Renal cortex interstitium (tissue), 15 donors: ENCODE results near the gene CEP55. TPM values are rescaled to one million over a fixed set of nuclear protein-coding genes. Genes with fewer than 3 reads are reported as not detected.

Experiments
- DNase-seq, 11 donors: peaks; one replicate each; pipeline ENCODE4 v3.0.0-alpha.2; 2013; ENCODE audit warnings: low read depth in 9 of 11, low spot score in 4 of 11; ENCODE audit errors: extremely low read depth in 1 of 11
- long read RNA-seq, 16 experiments: transcript quantifications; one replicate each; lab custom pipeline, GENCODE V29; 2026
- polyA plus RNA-seq, 3 donors: library from polyadenylated mRNA; unstranded; fragments of 120-200 nt; gene quantifications; one replicate each; pipeline ENCODE4 v1.2.1, GENCODE V29; 2013; ENCODE audit not compliant: insufficient read length in 3 of 3

Gene CEP55
- polyA plus RNA-seq, result 10 to 100 TPM; 12.2 to 18.2 (median 16.9) TPM
- long read RNA-seq, donor 1, partial matches to known transcripts, result 6 of 6 reads
- long read RNA-seq, donor 1, other reads (novel, unspliced or antisense), result 0 of 6 reads
- long read RNA-seq, donor 2, partial matches to known transcripts, result 0 of 1 reads
- long read RNA-seq, donor 2, other reads (novel, unspliced or antisense), result 0 of 1 reads
- long read RNA-seq, donor 3, partial matches to known transcripts, result 0 of 2 reads
- long read RNA-seq, donor 3, other reads (novel, unspliced or antisense), result 0 of 2 reads
- long read RNA-seq, donor 4, partial matches to known transcripts, result 0 of 1 reads
- long read RNA-seq, donor 4, other reads (novel, unspliced or antisense), result 0 of 1 reads
- long read RNA-seq, donor 5, result 0 reads
- long read RNA-seq, donor 6, partial matches to known transcripts, result 6 of 9 reads
- long read RNA-seq, donor 6, other reads (novel, unspliced or antisense), result 0 of 9 reads
- long read RNA-seq, donor 7, partial matches to known transcripts, result 6 of 8 reads
- long read RNA-seq, donor 7, other reads (novel, unspliced or antisense), result 0 of 8 reads
- long read RNA-seq, donor 8, partial matches to known transcripts, result 7 of 8 reads
- long read RNA-seq, donor 8, other reads (novel, unspliced or antisense), result 0 of 8 reads
- long read RNA-seq, donor 9, partial matches to known transcripts, result 13 of 13 reads
- long read RNA-seq, donor 9, other reads (novel, unspliced or antisense), result 0 of 13 reads
- long read RNA-seq, donor 10, partial matches to known transcripts, result 7 of 8 reads
- long read RNA-seq, donor 10, other reads (novel, unspliced or antisense), result 0 of 8 reads
- long read RNA-seq, donor 11, partial matches to known transcripts, result 5 of 5 reads
- long read RNA-seq, donor 11, other reads (novel, unspliced or antisense), result 0 of 5 reads
- long read RNA-seq, donor 12, partial matches to known transcripts, result 7 of 10 reads
- long read RNA-seq, donor 12, other reads (novel, unspliced or antisense), result 0 of 10 reads
- long read RNA-seq, donor 13, result 0 reads
- long read RNA-seq, donor 14, partial matches to known transcripts, result 0 of 2 reads
- long read RNA-seq, donor 14, other reads (novel, unspliced or antisense), result 0 of 2 reads
- long read RNA-seq, donor 15, partial matches to known transcripts, result 0 of 2 reads
- long read RNA-seq, donor 15, other reads (novel, unspliced or antisense), result 0 of 2 reads
- long read RNA-seq, donor 16, partial matches to known transcripts, result 15 of 18 reads
- long read RNA-seq, donor 16, other reads (novel, unspliced or antisense), result 0 of 18 reads

DNA sequence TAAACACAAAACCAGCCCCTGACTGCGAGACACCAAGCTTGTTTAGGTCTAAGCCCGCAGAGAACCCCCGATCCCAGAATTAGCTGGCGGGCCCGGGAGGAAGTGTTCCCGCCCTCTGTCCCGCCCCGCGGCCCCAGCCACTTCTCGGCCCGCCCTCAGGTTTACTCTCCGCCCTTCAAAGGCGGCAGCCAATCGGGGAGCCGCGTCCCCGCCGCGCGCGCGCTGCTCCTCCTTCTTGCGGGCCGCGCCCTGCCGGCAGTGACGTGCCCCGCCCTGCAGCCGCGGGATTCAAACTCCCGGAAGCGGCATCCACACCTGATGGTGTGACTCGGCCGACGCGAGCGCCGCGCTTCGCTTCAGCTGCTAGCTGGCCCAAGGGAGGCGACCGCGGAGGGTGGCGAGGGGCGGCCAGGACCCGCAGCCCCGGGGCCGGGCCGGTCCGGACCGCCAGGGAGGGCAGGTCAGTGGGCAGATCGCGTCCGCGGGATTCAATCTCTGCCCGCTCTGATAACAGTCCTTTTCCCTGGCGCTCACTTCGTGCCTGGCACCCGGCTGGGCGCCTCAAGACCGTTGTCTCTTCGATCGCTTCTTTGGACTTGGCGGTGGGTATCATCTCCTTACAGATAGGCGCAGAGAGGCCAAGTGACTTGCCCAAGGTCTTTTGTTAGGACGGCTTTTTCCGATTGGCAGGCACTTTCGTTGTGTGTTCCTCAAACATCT, at the start of gene CEP55:
TSS of gene CEP55 (plus strand) at position 291 of the 720 bp plus-strand sequence. CDS start 3,440 bp downstream, outside the sequence.
- peak; percentile 71 to 93 (median 91) for DNase-seq

DNA sequence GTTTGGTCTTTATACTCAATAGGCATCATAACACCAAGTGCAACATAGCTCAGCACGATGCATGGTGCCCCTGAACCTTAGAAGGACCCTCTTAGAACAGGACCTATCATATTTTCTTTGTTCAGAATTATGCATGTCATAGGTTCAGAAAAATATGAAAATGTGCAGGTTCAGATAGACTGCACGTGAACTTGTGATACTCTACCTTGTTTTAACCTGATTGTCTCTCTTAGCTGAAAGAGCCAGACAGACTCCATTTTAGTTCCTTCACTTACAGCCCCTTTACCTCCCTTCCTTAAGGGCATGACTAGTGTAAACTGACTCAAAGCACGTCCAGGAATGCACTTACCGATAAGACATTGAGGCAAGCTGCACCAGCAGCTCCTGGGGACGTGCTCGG, 49.4 kb upstream of the CEP55 start:
- no peak for DNase-seq

DNA sequence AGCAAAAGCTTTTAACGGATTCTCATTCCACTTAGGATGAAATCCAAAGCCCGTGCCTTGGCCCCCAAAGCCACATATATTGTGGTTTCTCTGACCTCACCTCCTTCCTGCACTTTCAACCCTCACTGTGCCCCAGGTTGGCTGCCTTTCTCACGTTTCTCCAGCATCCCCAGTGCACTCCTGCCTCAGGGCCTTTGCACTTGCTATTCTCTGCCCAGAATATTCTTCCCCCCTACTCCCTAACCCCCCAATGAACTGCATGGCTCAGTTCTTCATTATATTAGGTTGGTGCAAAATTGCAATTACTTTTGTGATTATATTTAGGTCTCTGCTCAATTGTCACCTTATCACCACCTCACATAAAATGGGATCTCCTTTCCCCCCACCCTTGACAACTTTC, 48.4 kb upstream of the CEP55 start:
- no peak for DNase-seq

DNA sequence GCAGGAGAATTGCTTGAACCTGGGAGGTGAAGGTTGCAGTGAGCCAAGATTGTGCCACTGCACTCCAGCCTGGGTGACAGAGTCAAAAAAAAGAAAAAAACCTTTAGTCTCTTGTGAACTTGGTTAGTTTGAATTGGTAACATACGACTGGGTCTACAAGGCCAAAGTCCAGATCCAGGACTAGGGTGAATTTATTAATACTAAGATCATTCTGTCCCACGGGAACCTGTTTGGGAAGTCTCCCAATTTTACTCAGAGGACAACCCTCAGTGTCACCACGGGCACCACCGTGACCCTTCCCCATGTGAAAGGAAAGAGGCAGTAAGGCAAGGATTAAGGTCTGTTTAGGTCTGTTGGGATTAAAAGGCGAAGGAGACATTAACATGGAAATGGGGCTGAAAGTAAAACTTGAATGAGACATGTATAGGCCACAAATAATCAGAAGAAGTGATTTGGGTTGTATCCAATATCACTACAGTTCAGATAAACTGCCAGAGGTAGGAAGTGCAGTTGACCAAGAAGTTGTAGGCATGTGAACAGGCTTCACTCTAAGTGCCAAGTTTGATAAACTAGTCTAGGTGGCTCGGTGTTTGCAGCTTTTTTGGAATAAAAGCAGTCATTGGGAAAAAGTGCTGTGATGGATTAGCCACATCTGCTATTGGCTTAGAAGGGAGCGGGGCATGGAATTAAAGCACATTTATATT, 45.0 kb upstream of the CEP55 start:
- no peak for DNase-seq

DNA sequence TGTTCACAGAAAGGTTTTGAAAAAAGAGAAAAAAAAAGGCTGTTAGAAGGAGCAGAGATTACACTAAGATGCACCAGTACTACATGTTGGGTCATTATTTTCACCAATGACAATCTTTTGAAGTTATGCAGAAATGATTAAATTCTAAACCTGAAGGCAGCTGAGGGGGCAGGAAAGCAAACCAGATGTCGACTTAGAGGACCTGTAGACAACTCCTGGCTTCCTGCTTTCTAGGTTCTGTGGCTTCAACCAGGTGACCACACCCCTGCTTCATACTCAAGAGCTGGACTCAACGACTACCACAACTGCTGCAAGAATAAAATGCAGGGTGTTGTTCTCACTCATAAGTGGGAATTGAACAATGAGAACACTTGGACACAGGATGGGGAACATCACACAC, 44.3 kb upstream of the CEP55 start:
- DNase-seq, result no peak

DNA sequence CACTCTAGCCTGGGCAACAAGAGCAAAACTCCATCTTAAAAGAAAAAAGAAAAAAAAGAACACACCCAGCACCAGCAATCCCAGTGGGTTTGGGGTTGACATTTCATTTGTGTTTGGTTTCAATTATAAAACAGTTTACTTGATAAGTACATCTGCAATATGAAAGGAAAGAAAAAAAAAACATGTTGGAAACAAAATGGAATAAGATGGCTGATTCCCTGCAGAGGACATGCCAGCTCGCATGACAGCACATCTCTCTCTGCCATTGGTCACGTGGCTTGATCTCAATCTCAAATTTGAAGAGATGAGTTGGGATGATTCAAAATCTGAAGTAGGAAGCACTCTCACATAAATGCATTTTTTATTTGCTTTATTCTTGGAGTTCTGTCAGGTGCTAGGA, 42.3 kb upstream of the CEP55 start:
- DNase-seq, result no peak

DNA sequence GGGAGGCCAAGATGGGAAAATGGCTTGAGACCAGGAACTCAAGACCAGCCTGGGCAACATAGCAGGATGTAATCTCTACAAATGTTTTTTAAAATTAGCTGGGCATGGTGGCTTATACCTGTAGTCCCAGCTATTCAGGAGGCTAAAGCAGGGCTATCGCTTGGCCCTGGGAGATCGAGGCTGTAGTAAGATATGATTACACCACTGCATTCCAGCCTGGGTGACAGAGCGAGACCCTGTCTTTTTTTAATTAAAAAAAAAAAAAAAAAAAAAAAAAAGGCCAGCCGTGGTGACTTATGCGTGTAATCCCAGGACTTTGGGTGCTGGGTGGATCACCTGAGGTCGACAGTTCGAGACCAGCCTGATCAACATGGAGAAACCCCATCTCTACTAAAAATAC, 41.7 kb upstream of the CEP55 start:
- no peak for DNase-seq

DNA sequence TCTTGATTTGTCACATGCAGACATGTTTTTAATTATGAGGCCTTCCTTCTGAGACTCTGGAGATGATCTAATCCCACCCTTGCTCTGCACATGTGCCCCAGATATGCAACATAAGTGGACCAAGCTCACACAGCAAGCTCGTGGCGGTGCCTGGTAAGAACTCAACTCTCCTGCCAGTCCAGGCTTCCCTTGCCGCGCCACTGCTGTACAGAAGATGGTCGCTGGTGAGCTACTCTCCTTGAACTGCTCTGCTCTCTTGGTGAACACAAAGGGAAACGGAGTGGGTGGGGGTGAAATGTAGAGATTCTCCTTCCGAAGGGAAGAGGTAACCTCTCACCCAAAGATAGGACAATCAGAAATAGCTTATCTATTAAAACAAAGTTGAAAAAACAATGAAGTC, 39.9 kb upstream of the CEP55 start:
- no peak for DNase-seq

DNA sequence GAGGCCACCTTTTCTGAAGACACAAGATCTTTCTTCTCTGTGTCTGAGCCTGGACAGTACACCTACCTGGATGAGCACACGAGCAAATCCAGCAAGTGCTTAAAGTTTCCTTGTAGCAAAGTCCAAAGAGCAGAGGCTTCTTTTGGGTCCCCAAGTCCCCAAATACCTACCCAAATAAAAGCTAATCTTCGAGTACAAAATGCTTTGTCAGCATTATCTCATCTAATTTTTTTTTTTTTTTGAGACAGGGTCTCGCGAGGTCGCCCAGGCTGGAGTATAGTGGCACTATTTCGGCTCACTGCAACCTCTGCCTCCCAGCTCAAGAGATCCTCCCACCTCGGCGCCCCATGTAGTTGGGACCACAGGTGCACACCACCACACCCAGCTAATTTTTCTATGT, 38.9 kb upstream of the CEP55 start:
- no peak for DNase-seq

DNA sequence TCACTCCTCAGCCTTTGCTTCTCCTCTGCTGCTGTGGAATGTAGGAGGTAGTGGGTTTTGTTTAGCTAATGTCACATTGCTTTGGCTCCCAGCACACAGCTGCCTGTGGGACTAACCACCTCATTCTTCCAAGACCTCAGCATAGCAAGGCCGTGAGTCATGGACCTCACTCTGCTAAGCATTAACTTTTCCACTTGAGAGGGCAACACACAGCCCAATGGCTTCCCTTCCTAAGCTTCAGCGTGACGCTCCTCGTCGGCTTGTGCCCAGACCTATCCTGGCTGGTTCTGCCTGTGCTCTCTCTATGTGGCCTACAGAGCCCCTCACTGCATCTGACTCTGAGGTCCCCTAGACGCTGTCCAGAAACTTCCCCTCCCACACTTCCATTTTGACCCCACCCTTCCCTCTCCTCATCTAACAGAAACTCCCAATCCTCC, 37.6 kb upstream of the CEP55 start:
- DNase-seq, result peak in 7 of 11 donors; percentile 68 to 93 (median 87)

DNA sequence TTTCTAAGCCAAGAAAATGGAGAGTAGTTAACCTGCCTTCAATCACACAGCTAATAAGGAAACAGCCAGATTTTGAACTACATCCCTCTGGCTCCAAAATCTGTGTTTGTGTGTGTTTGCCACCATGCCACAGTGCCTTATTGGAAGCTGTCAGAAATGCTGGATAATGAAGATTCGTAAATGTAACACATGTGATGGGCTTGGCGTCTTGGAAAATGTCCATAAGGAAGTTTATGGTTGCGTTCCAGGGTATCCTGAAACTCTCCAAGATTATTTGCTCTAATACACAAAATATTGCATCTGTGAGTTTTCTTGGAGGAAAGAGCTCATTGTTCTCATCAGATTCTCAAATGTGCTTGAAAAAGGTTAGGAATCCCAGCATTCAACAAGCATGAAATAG, 36.9 kb upstream of the CEP55 start:
- no peak for DNase-seq

DNA sequence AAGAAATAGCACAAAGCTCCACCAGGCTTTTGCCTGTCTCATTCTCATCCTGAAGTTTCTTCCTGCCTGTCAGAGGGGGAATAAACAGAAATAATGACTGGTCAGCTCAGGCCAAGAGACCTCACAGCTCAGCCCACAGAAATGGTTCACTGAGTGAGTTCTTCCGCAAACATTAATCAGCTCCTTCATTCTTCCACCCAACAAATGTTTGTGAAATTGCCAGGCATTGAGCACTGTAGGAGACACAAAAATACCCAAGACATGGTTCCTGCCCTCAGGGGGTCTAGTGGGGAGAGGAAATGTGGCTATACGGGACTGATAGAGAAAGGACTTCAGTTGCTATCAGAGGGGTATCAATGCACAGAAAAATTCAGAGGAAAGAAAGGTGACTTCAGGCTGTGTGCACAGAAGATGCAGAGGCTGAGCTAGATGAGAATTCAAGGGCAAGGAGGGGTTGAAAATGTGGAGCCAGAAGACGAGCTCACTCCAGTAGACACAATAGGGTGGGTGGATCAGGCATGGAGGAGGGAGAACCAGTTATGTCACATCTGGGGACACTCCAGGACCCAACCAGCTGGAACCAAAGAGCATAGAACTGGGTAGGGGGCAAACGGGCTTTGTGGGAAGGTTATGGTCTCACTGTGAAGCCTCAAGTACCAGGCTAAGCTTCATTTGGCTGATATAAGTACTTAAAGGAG, 35.2 kb upstream of the CEP55 start:
- peak in 1 of 11 donors; percentile 27 for DNase-seq

DNA sequence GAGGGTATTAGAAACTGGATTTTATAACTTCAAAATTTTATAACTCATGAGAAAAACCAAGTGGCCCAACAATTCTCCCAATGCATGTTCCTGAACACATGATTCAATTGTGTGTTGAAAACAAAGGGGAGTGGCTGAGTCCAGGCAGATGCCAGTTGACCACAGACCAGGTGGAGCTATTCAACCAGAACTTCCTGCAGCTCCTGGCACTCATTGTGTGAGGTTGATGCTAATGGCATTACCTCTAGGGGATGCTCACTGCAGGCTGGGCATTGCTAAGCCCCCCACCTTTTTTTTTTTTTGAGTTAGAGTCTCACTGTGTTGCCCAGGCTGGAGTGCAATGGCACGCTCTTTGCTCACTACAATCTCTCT, 34.6 kb upstream of the CEP55 start:
- no peak for DNase-seq

DNA sequence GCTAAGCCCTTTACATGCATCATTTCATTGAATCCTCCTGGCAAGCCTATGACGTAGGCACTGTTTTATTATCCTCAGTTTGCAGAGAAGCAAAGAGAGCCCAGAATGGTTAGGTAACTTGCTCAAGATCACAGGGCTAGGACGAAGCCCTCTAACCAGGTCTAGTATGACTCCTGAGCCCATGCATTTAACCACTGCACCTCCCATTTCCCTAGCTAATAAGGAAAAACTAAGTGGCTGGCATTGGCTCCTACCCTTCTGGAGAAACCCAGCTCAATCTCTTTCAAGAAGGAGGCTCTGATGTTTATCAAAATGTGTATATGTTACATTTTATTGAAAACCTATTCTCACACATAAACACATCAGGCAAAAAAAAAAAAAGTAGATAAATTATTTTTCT, 34.0 kb upstream of the CEP55 start:
- DNase-seq, result no peak

DNA sequence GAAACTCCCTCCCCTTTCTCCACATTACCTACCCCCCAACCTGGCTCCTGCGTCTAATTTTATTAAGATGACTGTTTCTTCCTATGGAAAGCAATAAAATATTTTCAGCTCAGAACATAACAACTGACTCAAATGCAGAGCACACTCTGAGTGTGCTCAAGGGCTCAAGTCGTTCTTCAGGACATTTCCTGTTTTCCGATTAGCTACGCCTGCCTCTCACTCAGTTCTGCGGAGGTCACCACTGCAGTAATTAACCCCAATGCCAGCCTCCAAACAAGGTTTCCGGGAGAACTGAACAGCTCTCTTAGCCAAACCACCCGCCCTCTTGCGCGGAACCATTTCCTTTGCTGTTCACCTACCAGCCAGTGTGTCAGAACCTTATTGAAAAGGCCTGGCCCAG, 33.5 kb upstream of the CEP55 start:
- no peak for DNase-seq

DNA sequence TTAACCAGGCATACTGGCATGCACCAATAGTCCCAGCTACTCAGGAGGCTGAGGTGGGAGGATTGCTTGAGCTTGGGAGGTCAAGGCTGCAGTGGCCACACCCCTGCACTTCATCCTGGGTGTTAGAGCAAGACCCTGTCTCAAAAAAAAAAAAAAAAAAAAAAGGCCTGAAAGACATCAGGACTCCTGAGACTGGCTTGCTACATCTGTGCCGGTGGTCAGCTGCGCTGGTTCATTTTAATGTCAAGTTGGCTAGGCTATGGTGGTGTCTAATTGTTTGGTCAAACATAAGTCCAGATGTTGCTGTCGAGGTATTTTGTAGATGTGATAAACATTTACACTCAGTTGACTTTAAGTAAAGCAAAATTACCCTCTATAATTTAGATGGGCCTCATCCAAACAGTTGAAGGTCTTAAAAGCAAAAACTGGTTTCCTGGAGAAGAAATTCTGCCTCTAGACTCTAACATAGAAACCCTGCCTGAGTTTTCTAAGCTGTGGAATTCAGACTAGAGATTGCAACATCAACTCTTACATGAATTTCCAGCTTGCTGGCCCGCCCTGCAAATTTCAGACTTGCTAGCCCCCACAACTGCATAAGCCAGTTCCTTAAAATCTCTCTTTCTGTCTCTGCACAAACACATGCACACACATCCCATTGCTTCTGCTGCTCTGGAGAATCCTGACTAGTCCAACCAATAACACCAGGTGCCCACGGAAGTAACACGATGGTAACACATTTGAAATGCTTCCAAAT, 32.5 kb upstream of the CEP55 start:
- no peak for DNase-seq
